HepG2 (cell line): ENCODE results near the gene GHRHR. TPM values are rescaled to one million over a fixed set of nuclear protein-coding genes. Genes with fewer than 3 reads are reported as not detected.

Source experiments
- ATF1 ChIP-seq: IDR thresholded peaks from 2 replicates; pipeline ENCODE4 v1.6.1; 2016; ENCODE audit warnings: mild to moderate bottlenecking, control low read depth
- CEBPB ChIP-seq: IDR thresholded peaks from 2 replicates; pipeline ENCODE4 v1.6.1; 2011; ENCODE audit warnings: low read depth, low read length, improper control_type of control experiment, borderline replicate concordance
- CEBPG ChIP-seq: IDR thresholded peaks from 2 replicates; pipeline ENCODE4 v1.6.1; 2016
- CREM ChIP-seq, 2 experiments: sonication (generic) in 1 of 2; formaldehyde crosslinking in 1 of 2; IDR thresholded peaks; 2 replicates each; pipeline versions ENCODE4 v1.4.0 to v1.6.1; 2016 to 2020; ENCODE audit warnings: antibody characterized with exemption in 1 of 2, mild to moderate bottlenecking in 1 of 2, missing genetic modification reagents in 1 of 2
- FOSL2 ChIP-seq: sonication (generic); formaldehyde crosslinking; IDR thresholded peaks from 2 replicates; pipeline ENCODE4 v1.4.0; 2020; ENCODE audit warnings: missing genetic modification reagents
- SMC3 ChIP-seq: IDR thresholded peaks from 2 replicates; pipeline ENCODE4 v1.6.1; 2011; ENCODE audit warnings: low read length, improper control_type of control experiment
- TEAD3 ChIP-seq: optimal IDR thresholded peaks from 2 replicates; pipeline ENCODE3; 2016; ENCODE audit warnings: borderline replicate concordance
- polyA plus RNA-seq, 8 experiments: library from polyadenylated mRNA; depleted of rRNA in 3 of 8; stranded (reverse) in 7 of 8; unstranded in 1 of 8; fragments of >200 nt; fragmentation: Illumina TruSeq in 4 of 8; extraction: Trizol in 4 of 8; gene quantifications; 2 replicates each; pipeline versions ENCODE4 v1.2.1 to v1.2.3, GENCODE V29; 2011 to 2016; ENCODE audit warnings: low read depth in 4 of 8, missing spikeins in 1 of 8, mixed read lengths in 1 of 8; ENCODE audit not compliant: insufficient read depth in 1 of 8
- total RNA-seq, 5 experiments: library from RNA; depleted of rRNA; stranded (reverse); fragments of >200 nt; fragmentation: Illumina TruSeq; extraction: Trizol; gene quantifications; 2 replicates each; pipeline ENCODE4 v1.2.3, GENCODE V29; 2016; ENCODE audit warnings: low read depth in 1 of 5
- TF ChIP-seq, protein P1 (sequence below): sonication (generic); formaldehyde crosslinking; IDR thresholded peaks from 2 replicates; pipeline ENCODE4 v1.5.1; 2020; ENCODE audit warnings: mild to moderate bottlenecking, missing genetic modification reagents, moderate library complexity
- TF ChIP-seq, protein P2 (sequence below): sonication (generic); formaldehyde crosslinking; IDR thresholded peaks from 2 replicates; pipeline ENCODE4 v1.9.0; 2022; ENCODE audit warnings: missing genetic modification reagents, mild to moderate bottlenecking, borderline replicate concordance
- TF ChIP-seq, protein P3 (sequence below): sonication (generic); formaldehyde crosslinking; IDR thresholded peaks from 2 replicates; pipeline ENCODE4 v1.4.0; 2020; ENCODE audit warnings: missing genetic modification reagents
- TF ChIP-seq, protein P4 (sequence below): sonication (generic); formaldehyde crosslinking; IDR thresholded peaks from 2 replicates; pipeline ENCODE4 v1.8.0; 2022; ENCODE audit warnings: mild to moderate bottlenecking, missing genetic modification reagents, borderline replicate concordance
- TF ChIP-seq, protein P5 (sequence below): sonication (generic); formaldehyde crosslinking; IDR thresholded peaks from 2 replicates; pipeline ENCODE4 v1.5.0; 2020; ENCODE audit warnings: mild to moderate bottlenecking, missing genetic modification reagents, moderate library complexity

GHRHR gene
- total and polyA plus RNA-seq, 2 of the 13 experiments (the other 11 are each of a cell fraction or from before 2014, with no cell fraction given) = not detected

DNA sequence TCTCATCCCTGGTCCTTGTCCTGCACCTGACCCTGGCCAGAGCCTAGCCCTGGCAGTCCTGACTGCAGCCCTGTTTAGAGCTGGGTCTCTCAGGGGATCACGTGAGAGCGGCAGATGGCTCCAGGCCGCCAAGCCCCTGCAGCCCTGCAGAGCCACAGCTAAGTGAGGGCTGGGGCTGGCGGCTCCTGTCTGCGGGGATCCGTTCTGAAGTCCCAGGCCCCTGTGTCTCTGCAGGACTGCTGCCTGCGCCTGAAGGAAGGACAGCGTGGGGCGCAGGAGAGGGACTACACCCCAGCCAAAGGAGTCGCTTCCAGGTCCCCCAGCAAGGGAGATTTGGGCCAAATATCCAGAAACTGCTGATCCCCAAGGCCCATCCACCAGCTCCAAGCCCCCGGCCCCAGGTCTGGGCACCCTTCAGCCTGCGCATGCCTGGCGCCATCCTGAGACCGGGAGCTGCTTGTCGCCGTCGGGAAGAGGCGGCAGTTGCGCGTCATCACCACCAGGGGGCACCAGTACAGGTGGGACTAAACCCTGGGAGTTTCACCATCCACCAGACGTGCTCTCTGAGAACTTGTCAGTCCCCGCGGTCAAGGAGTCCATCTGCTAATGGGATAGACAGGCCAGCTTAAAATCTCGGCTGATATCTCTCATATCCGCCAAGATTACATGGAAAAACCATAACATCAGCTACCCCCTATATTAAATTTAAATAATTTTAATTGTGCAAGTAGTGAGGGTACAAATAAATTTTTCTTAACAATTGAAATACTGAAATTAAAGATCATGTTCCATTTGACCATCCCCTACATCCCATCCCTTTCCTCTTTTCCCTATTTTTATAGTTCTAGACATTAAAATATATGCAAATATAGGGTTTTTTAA lies 25.1 kb upstream of the GHRHR start (continued):
- TF ChIP-seq, protein P1, sequence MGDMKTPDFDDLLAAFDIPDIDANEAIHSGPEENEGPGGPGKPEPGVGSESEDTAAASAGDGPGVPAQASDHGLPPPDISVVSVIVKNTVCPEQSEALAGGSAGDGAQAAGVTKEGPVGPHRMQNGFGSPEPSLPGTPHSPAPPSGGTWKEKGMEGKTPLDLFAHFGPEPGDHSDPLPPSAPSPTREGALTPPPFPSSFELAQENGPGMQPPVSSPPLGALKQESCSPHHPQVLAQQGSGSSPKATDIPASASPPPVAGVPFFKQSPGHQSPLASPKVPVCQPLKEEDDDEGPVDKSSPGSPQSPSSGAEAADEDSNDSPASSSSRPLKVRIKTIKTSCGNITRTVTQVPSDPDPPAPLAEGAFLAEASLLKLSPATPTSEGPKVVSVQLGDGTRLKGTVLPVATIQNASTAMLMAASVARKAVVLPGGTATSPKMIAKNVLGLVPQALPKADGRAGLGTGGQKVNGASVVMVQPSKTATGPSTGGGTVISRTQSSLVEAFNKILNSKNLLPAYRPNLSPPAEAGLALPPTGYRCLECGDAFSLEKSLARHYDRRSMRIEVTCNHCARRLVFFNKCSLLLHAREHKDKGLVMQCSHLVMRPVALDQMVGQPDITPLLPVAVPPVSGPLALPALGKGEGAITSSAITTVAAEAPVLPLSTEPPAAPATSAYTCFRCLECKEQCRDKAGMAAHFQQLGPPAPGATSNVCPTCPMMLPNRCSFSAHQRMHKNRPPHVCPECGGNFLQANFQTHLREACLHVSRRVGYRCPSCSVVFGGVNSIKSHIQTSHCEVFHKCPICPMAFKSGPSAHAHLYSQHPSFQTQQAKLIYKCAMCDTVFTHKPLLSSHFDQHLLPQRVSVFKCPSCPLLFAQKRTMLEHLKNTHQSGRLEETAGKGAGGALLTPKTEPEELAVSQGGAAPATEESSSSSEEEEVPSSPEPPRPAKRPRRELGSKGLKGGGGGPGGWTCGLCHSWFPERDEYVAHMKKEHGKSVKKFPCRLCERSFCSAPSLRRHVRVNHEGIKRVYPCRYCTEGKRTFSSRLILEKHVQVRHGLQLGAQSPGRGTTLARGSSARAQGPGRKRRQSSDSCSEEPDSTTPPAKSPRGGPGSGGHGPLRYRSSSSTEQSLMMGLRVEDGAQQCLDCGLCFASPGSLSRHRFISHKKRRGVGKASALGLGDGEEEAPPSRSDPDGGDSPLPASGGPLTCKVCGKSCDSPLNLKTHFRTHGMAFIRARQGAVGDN (CRISPR knock-in tag) = peak; percentile 22; the same call in 1 of the 2 replicates
- TF ChIP-seq CEBPB = peak; percentile 28; the same call in 1 of the 2 replicates
- TF ChIP-seq, protein P2, sequence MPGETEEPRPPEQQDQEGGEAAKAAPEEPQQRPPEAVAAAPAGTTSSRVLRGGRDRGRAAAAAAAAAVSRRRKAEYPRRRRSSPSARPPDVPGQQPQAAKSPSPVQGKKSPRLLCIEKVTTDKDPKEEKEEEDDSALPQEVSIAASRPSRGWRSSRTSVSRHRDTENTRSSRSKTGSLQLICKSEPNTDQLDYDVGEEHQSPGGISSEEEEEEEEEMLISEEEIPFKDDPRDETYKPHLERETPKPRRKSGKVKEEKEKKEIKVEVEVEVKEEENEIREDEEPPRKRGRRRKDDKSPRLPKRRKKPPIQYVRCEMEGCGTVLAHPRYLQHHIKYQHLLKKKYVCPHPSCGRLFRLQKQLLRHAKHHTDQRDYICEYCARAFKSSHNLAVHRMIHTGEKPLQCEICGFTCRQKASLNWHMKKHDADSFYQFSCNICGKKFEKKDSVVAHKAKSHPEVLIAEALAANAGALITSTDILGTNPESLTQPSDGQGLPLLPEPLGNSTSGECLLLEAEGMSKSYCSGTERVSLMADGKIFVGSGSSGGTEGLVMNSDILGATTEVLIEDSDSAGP (CRISPR knock-in tag) = peak; percentile 41; the same call in 1 of the 2 replicates
- TF ChIP-seq CREM (IDR thresholded peaks at IDR 0.05) = peak; percentile 36; the same call in 1 of the 2 replicates
- TF ChIP-seq CREM (CRISPR knock-in tag; IDR thresholded peaks at IDR 0.05) = peak; percentile 22; the same call in 1 of the 2 replicates
- TF ChIP-seq ATF1 (CRISPR knock-in tag) = no peak
- TF ChIP-seq, protein P3, sequence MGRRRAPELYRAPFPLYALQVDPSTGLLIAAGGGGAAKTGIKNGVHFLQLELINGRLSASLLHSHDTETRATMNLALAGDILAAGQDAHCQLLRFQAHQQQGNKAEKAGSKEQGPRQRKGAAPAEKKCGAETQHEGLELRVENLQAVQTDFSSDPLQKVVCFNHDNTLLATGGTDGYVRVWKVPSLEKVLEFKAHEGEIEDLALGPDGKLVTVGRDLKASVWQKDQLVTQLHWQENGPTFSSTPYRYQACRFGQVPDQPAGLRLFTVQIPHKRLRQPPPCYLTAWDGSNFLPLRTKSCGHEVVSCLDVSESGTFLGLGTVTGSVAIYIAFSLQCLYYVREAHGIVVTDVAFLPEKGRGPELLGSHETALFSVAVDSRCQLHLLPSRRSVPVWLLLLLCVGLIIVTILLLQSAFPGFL (CRISPR knock-in tag) = no peak
- TF ChIP-seq TEAD3 = peak; percentile 43
- TF ChIP-seq, protein P4, sequence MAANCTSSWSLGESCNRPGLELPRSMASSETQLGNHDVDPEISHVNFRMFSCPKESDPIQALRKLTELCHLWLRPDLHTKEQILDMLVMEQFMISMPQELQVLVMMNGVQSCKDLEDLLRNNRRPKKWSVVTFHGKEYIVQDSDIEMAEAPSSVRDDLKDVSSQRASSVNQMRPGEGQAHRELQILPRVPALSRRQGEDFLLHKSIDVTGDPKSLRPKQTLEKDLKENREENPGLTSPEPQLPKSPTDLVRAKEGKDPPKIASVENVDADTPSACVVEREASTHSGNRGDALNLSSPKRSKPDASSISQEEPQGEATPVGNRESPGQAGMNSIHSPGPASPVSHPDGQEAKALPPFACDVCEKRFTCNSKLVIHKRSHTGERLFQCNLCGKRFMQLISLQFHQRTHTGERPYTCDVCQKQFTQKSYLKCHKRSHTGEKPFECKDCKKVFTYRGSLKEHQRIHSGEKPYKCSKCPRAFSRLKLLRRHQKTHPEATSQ (CRISPR knock-in tag) = no peak
- TF ChIP-seq SMC3 = peak; percentile 29; the same call in 1 of the 2 replicates
- TF ChIP-seq, protein P5, sequence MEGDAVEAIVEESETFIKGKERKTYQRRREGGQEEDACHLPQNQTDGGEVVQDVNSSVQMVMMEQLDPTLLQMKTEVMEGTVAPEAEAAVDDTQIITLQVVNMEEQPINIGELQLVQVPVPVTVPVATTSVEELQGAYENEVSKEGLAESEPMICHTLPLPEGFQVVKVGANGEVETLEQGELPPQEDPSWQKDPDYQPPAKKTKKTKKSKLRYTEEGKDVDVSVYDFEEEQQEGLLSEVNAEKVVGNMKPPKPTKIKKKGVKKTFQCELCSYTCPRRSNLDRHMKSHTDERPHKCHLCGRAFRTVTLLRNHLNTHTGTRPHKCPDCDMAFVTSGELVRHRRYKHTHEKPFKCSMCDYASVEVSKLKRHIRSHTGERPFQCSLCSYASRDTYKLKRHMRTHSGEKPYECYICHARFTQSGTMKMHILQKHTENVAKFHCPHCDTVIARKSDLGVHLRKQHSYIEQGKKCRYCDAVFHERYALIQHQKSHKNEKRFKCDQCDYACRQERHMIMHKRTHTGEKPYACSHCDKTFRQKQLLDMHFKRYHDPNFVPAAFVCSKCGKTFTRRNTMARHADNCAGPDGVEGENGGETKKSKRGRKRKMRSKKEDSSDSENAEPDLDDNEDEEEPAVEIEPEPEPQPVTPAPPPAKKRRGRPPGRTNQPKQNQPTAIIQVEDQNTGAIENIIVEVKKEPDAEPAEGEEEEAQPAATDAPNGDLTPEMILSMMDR = peak; percentile 90
- peak; percentile 48 for TF ChIP-seq CEBPG (CRISPR knock-in tag)
- 0 out of 2 replicates have a peak, but pooled peaks have one; percentile 28 for TF ChIP-seq FOSL2
